Activated CD4-positive, CD25-positive, alpha-beta regulatory T cell (primary cell): Measurements from ENCODE around the gene SH3BP2.

ENCODE experiments used
- DNase-seq, 4 experiments: peaks; one replicate each; lab custom pipeline; 2025; lab: John Stamatoyannopoulos, UW

Gene SH3BP2

GRCh38 chr4:2792711-2793585, at the start of gene SH3BP2:
Gene SH3BP2, plus strand, starts transcription at chr4:2793085. Its CDS starts 27,533 bp downstream, at chr4:2820618.
- DNase-seq: peak in 1 of 4 experiments; percentile 26

- DNase-seq: no peak
These were observed 49.1 kb upstream of the SH3BP2 start for GRCh38 chr4:2743518-2744445.

GRCh38 chr4:2744576-2745270, 48.2 kb upstream of the SH3BP2 start:
- DNase-seq: no peak

GRCh38 chr4:2745516-2745915, 47.4 kb upstream of the SH3BP2 start:
- no peak for DNase-seq

- DNase-seq: peak; percentile 64 to 80 (median 68)
These were observed 46.7 kb upstream of the SH3BP2 start for GRCh38 chr4:2745981-2746806.

- no peak for DNase-seq
These were observed 45.8 kb upstream of the SH3BP2 start for GRCh38 chr4:2746891-2747695.

GRCh38 chr4:2750719-2751605, 41.9 kb upstream of the SH3BP2 start:
- DNase-seq: no peak

- no peak for DNase-seq
These were observed 39.4 kb upstream of the SH3BP2 start for GRCh38 chr4:2753436-2753835.

- DNase-seq: no peak
These were observed 37.8 kb upstream of the SH3BP2 start for GRCh38 chr4:2754848-2755819.

GRCh38 chr4:2755821-2756690, 36.8 kb upstream of the SH3BP2 start, which contains the start of gene TNIP2:
Gene TNIP2, minus strand, starts transcription at chr4:2756336. Its CDS starts 47 bp downstream, at chr4:2756289.
- peak; percentile 60 to 77 (median 69) for DNase-seq

- no peak for DNase-seq
These were observed 36.1 kb upstream of the SH3BP2 start for GRCh38 chr4:2756691-2757350.

GRCh38 chr4:2757426-2757825, 35.5 kb upstream of the SH3BP2 start:
- no peak for DNase-seq

- DNase-seq: no peak
These were observed 31.6 kb upstream of the SH3BP2 start for GRCh38 chr4:2761035-2761923.

- no peak for DNase-seq
These were observed 30.8 kb upstream of the SH3BP2 start for GRCh38 chr4:2762048-2762447.
